NCI-H2196 treated with DMSO at 0.1 percent for 48 hours (cell line): Measurements from ENCODE around the gene HP.
A peak's percentile ranks its signal among the peaks of the same experiment; 100 is the strongest.

Source experiments
- DNase-seq: peaks from one replicate; lab custom pipeline; 2025; ENCODE audit not compliant: unreplicated experiment; lab: John Stamatoyannopoulos, UW

The HP gene

DNA sequence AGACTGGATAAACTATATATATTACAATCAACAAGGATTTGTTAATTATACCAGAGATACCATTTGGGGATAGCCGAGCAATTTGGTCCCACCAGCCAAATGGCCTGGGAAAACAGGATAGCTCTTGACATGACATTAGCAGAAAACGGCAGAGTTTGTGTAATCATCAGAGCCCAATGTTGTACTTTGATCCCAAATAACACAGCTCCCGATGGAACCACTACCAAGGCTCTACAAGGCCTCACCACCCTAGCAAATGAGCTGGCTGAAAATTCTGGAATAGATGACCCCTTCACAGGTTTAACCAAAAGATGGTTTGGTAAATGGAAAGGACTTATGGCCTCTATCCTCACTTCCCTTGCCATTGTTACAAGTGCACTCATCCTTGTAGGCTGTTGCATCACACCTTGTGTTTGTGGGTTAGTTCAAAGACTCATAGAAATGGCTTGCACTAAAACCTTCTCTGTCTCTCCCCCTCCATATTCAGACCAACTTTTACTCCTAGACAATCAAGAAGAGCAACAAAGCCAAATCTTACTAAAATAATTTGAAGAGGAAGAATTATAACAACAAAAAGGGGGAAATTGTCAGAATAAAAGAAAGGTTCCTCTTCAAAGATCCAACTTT is 29.6 kb downstream of the HP start:
- no peak for DNase-seq

DNA sequence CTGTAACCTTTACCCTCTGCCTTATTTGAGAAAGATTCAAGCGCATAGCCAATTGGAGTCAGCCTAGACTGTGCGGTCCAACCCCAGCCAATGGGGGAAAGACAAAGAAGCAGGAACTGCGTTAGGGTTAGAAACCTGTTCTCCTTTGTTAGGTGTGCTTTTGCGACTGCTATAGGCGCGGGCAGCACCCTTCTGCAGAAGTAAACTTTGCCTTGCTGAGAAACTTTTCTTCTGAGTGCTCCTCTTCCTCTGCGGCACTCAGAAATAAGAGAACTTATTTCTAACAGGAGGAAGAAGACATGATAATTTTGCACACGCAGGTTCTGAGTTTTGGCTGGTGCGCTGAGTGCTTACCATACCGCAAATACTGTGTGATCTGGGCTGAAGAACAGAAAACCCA is 30.1 kb downstream of the HP start:
- no peak for DNase-seq

DNA sequence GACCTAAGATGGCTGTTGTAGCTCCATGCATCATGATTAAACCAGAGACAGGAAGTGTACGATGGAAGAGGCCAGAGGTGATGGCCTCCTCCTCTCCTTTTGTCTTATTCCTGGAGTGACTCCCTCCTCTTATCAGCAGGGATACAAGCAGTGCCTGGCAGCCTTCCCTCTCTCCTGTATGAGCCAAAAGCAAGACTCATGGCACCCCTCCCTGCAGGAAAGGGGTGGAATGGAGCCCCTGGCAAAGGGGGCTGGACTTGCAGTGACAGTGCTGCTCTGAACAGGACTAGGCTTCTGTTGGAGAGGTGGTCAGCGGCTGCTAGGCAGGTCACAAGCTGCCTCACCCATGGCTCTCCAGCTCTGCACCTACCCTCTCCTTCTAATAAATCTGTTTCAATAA is 30.7 kb downstream of the HP start:
- DNase-seq = no peak

DNA sequence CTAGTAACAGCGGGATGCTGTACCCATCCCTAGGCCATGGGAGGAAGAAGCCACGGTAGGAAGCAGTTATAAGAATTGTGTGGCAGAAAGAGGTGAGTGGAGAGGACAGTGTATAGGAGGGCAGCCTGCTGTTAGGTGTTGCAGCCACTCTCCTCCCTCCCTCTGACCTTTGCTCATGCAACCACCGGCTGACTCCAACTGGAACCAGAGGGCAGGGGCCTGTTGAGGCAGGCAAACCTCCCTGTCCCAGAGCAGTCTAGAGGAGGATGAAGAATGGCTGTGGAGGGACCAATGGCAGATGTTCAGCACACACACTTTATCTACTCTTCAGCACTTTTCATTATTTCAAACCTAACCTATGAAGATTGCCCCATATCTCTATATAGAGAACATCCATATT is 36.9 kb downstream of the HP start:
- no peak for DNase-seq

DNA sequence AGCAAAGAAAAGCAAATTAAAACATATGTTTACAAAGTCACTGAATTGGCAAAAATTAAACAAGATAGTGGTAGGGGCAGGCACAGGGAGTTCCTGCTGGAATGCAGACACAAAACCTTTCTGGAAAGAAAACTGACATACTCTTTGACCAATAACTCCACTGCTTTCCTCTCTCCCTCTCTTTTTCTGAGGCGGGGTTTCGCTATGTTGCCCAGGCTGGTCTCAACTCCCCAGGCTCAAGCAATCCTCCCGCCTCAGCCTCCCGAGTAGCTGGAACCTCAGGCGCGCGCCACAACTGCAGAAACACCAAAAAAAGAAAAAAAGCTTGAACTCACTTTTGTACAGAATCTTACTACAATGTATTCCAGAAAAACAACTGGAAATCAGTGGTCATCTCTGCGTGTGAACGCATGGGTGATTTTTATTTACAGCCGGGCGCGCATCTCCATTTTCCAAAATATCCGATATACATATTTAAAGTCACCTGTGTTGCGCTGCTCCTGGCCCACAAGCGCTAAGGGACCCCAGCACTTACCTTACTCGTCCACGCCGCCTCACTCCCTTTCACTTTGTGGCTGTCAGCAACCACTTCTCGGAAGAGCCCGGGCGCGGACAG is 38.6 kb downstream of the HP start:
- DNase-seq = no peak

DNA sequence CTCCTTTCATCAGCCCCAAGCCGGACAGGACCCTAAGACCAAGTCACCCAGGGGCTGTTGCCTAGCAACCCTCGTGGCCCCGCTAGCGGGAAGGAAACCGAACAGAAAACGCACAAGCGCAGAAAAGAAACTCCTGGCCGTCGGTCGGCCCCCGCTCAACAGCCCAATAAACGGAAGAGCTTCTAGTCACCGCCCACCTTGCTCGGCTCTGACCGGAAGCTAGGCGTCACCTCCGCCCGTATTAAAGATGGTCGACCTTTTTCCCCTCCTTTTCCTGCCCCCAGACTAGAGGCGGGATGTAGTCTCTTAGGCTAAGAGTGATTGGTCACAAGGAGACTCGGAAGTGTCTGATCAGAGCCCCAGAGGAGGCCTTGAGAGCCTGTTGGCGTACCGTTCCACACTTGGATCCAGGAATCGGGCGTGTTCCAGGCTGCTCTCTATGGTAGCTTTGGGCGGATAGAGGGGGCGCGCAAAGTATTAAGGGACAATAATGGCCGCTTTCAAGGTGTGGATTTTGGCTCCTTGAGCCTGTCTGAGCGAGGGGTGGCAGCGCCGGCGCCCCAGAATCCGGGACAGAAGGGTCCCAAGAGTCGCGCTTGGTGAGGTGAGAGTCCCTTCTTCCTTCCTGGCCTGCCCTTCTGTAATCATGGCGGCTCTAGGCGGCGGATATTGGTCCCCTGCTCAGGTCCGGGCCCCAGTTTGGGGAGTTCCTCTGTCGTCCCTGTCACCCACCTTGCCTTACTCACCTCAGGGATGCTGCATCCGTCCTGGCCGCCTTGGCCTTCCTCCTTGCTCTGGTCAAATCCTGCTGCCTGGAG is 39.4 kb downstream of the HP start, which contains the start of the genes DHX38 and TXNL4B:
TSS of gene DHX38 (plus strand) at position 400 of the 818 bp plus-strand sequence. CDS start 2,311 bp downstream, outside the sequence.
TSS of gene TXNL4B (minus strand) at position 173 of the 818 bp plus-strand sequence. CDS start 2,871 bp downstream, outside the sequence.
- DNase-seq = peak; percentile 88

DNA sequence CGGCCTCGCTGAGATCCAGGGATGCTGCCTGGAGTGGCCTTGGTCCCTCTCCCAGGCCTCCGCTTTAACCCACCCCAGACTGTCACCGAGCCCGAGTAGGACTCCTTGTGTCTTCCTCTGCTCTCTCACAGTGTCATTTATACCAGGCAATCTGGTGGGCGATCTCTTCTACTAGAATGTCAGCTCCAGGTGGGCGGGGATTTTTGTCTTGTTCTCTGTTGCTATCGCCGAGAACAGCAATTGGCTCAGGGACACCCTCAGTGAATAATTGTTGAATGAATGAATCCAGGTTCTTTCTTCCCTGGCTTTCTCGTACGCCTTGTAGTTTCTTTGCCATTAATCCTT is 39.9 kb downstream of the HP start:
- no peak for DNase-seq

DNA sequence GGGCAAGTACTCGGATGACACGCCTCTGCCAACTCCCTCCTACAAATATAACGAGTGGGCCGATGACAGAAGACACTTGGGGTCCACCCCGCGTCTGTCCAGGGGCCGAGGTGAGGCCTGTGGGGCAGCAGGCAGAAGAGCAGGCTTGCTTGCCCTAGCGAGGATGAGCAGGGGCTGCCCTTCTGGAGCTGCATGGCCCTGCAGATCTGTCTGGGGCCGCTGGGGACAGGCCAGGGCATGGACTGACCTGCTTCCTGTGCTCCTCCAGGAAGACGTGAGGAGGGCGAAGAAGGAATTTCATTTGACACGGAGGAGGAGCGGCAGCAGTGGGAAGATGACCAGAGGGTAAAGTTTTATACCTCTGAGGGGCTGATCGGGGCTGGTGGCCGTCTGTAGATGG is 44.6 kb downstream of the HP start:
- DNase-seq = no peak

DNA sequence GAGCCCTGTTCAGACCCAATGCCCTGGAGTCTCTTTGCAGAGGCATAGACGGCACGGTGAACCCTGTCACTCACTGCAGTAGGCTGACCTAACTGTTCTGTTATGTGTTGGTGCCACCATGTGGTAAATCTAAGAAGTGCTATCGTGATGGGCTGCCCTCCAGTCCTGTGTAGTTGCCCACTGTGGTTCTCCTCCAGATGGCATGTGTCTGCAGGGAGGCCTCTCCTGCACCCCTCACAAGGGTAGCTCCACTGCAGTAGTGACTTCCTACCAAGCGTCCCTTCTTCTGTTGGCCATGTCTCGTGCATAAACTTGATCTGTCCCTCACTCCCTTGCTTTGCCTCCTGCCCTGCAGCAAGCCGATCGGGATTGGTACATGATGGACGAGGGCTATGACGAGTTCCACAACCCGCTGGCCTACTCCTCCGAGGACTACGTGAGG is 45.1 kb downstream of the HP start:
- DNase-seq = peak; percentile 0

DNA sequence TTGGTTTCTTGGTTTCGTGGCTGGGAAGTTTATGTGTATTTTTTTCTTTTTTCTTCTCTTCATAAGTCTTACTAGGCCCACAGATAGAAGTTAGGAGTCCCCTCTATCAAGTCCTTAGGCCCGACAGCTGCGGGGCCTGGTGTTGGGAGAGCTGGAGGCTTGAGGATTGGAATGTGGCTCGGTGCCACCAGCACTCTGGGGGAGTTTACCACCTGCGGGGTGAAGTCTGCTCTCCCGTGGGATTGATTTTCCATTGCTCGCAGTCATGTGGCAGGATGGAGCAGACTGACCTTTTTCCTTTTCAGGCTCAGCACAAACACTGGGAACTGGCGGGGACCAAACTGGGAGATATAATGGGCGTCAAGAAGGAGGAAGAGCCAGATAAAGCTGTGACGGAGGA is 46.9 kb downstream of the HP start:
- no peak for DNase-seq

DNA sequence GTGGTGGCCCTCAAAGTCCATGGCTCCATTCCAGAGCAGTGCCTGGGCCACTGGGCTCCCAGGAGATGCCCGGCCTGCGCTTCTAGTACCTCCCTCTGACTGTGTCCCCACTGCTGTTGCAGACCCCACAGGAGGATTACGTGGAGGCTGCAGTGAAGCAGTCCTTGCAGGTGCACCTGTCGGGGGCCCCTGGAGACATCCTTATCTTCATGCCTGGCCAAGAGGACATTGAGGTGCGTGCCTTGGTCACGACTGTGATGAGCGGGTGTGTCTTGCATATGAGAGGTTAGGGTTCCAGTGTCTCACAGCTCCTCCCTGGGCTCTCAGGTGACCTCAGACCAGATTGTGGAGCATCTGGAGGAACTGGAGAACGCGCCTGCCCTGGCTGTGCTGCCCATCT is 50.6 kb downstream of the HP start:
- DNase-seq = no peak

DNA sequence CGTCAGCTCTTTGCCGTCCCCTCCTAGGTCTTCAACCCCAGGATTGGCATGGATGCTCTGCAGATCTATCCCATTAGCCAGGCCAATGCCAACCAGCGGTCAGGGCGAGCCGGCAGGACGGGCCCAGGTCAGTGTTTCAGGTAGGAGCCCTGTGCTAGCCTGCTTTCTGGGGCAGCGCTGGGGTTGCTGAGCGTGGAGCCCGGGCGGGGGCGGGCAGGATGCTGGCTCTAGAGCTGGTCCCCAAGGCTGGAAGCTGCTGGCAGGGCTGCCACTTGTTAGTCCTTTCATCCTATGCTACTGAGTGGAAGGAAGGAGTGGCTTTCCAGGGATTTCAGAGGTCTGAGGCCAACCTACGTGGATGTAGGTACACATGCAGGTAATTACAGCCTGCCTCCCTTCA is 51.7 kb downstream of the HP start:
- DNase-seq = no peak

DNA sequence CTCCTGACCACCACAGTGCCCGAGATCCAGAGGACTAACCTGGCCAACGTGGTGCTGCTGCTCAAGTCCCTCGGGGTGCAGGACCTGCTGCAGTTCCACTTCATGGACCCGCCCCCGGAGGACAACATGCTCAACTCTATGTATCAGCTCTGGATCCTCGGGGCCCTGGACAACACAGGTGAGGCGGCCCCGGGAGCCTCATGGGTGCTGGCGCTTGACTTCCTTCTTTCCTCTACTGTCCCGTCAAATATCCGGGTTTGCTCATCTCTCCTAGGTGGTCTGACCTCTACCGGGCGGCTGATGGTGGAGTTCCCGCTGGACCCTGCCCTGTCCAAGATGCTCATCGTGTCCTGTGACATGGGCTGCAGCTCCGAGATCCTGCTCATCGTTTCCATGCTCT is 53.1 kb downstream of the HP start:
- DNase-seq = no peak

DNA sequence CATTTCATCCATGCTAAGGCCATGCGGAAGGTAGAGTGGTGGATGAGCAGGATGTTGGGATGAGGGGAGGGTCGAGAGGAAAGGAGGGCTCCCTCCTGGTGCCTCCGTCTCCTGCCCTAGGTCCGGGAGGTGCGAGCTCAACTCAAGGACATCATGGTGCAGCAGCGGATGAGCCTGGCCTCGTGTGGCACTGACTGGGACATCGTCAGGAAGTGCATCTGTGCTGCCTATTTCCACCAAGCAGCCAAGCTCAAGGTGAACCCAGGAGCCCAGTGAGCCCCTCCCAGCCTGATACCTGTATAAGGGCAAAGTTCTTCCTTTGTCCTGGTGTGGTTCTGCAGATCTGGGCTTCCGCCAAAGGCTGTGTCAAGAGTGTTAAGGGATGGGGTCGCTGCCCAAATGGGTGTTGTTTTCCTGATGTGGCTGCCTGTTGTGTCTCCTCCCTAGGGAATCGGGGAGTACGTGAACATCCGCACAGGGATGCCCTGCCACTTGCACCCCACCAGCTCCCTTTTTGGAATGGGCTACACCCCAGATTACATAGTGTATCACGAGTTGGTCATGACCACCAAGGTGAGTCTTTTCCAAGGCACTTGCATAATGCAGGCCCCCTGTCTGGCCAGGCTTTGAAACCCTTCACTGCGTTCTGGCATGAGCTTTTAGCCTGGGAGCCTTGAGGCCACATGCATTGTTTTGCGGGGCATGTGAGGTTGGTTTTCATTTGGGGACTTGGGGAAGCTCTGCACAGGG is 54.2 kb downstream of the HP start:
- DNase-seq = no peak

DNA sequence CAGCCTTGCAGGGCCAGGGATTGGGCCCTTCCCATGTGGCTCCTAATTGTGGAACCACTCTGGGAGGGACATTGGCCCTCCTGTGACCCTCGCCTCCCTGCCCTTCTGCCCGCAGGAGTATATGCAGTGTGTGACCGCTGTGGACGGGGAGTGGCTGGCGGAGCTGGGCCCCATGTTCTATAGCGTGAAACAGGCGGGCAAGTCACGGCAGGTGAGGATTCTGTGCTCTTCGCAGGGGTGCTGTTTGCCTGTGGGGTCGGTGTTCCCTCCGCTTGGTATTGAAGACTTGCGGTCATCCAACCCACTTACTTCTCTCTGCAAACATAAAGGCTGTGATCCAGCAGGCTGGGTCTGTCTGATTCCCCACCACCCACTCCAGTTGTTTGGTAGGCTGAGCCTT is 55.0 kb downstream of the HP start:
- no peak for DNase-seq

DNA sequence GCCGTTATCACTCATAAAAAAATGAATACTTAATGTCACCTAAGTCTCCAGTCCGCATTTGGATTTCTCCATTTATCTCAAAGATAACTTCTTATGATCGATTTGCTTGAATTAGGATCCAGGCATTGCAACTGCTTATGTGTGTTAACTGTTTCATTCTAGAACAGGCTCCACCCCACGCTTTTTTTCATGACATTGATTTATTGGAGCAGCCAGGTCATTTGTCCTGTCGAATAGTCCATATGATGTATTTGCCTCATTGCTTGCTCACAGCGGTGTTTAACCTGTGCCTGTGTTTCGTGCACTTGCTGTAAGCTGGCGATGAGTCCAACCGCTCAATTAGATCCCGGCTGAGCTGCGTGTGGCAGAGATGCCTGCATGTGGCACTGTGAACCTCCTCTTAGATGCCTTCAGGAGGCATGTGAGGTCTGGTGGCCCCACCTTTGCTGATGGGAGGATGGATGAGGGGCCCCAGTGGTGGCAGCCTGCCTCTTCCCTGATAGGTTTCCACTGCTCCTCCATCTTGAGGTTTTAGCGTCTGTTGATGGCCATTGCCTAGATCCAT is 55.7 kb downstream of the HP start:
- DNase-seq = no peak
